Adipocyte (in vitro differentiated cells): ENCODE measurements around the gene ALOX5.
"Not testable (repeated sequence)": the region's sequence is repeated elsewhere in the genome, so short reads cannot be mapped to it uniquely, and the experiment has no call there.

Experiments used
- DNase-seq: peaks from one replicate; pipeline ENCODE4 v3.0.0-alpha.2; 2015; ENCODE audit warnings: low read depth
- H3K27me3 ChIP-seq: replicated peaks from 2 replicates; pipeline ENCODE4 v1.7.0; 2013; ENCODE audit warnings: mild to moderate bottlenecking, low read length, moderate library complexity; ENCODE audit not compliant: control insufficient read depth, insufficient read depth
- H3K36me3 ChIP-seq: 2 replicates; pipeline ENCODE4 v1.7.0; 2013; ENCODE audit warnings: low read length, mild to moderate bottlenecking, moderate library complexity; ENCODE audit not compliant: control insufficient read depth, insufficient read depth, severe bottlenecking
- H3K4me1 ChIP-seq: 2 replicates; pipeline ENCODE4 v1.7.0; 2013; ENCODE audit warnings: mild to moderate bottlenecking, low read length, moderate library complexity; ENCODE audit not compliant: control insufficient read depth, insufficient read depth
- H3K4me3 ChIP-seq: 2 replicates; pipeline ENCODE4 v1.7.0; 2013; ENCODE audit warnings: mild to moderate bottlenecking, low read length, moderate library complexity
- H3K9ac ChIP-seq: 2 replicates; pipeline ENCODE4 v1.7.0; 2013; ENCODE audit warnings: mild to moderate bottlenecking, low read length, moderate library complexity
- H3K9me3 ChIP-seq: 2 replicates; pipeline ENCODE4 v1.7.0; 2013; ENCODE audit warnings: mild to moderate bottlenecking, low read length, moderate library complexity; ENCODE audit not compliant: control insufficient read depth

ALOX5 gene

GRCh38 chr10:45355494-45355893 lies 18.5 kb upstream of the ALOX5 start:
- no peaks in the 10 kb centered on the region for H3K36me3 ChIP-seq
- H3K4me1 ChIP-seq: peaks cover 5% of the 10 kb centered on the region
- no peak overlapping the region for H3K4me3 ChIP-seq
- DNase-seq: no peak
- H3K27me3 ChIP-seq: peaks cover 11% of the 10 kb centered on the region
- H3K9ac ChIP-seq: no peak overlapping the region
- no peaks in the 10 kb centered on the region for H3K9me3 ChIP-seq

- H3K4me3 ChIP-seq, H3K36me3 ChIP-seq, DNase-seq, H3K9me3 ChIP-seq, H3K9ac ChIP-seq, H3K4me1 ChIP-seq: not testable (repeated sequence)
- peaks cover 11% of the 10 kb centered on the region for H3K27me3 ChIP-seq
These were observed 15.1 kb upstream of the ALOX5 start for GRCh38 chr10:45358961-45359360.

GRCh38 chr10:45361983-45362799 lies 11.8 kb upstream of the ALOX5 start:
- not testable (repeated sequence) for DNase-seq, H3K4me1 ChIP-seq, H3K27me3 ChIP-seq, H3K4me3 ChIP-seq, H3K9me3 ChIP-seq, H3K36me3 ChIP-seq, H3K9ac ChIP-seq

GRCh38 chr10:45367643-45368042 lies 6.4 kb upstream of the ALOX5 start:
- H3K9me3 ChIP-seq, H3K36me3 ChIP-seq, H3K4me3 ChIP-seq, DNase-seq, H3K9ac ChIP-seq, H3K4me1 ChIP-seq: not testable (repeated sequence)
- H3K27me3 ChIP-seq: peaks cover 17% of the 10 kb centered on the region

GRCh38 chr10:45368181-45368580 lies 5.8 kb upstream of the ALOX5 start:
- H3K27me3 ChIP-seq: peaks cover 22% of the 10 kb centered on the region
- no peaks in the 10 kb centered on the region for H3K4me1 ChIP-seq
- H3K9me3 ChIP-seq: no peaks in the 10 kb centered on the region
- H3K4me3 ChIP-seq: no peak overlapping the region
- H3K9ac ChIP-seq: no peak overlapping the region
- DNase-seq: no peak
- H3K36me3 ChIP-seq: no peaks in the 10 kb centered on the region

GRCh38 chr10:45370202-45370955 lies 3.6 kb upstream of the ALOX5 start:
- Histone ChIP-seq H3K36me3 (no peaks in the 10 kb centered on the region), H3K4me1 (no peaks in the 10 kb centered on the region), H3K9me3 (no peaks in the 10 kb centered on the region), H3K9ac (no peak overlapping the region), H3K4me3 (no peak overlapping the region), H3K27me3 (peaks cover 39% of the 10 kb centered on the region)
- no peak for DNase-seq

GRCh38 chr10:45371560-45371959 lies 2.5 kb upstream of the ALOX5 start:
- DNase-seq: no peak
- Histone ChIP-seq H3K4me3 (no peak overlapping the region), H3K4me1 (no peaks in the 10 kb centered on the region), H3K9me3 (no peaks in the 10 kb centered on the region), H3K9ac (no peak overlapping the region), H3K36me3 (no peaks in the 10 kb centered on the region), H3K27me3 (peaks cover 46% of the 10 kb centered on the region)

- Histone ChIP-seq H3K27me3 (peaks cover 53% of the 10 kb centered on the region), H3K36me3 (no peaks in the 10 kb centered on the region), H3K9me3 (no peaks in the 10 kb centered on the region), H3K9ac (no peak overlapping the region), H3K4me1 (no peaks in the 10 kb centered on the region), H3K4me3 (no peak overlapping the region)
- no peak for DNase-seq
These were observed 1.6 kb upstream of the ALOX5 start for GRCh38 chr10:45372251-45372951.

GRCh38 chr10:45373003-45373575 lies 927 bp upstream of the ALOX5 start:
- no peaks in the 10 kb centered on the region for H3K36me3 ChIP-seq
- H3K4me3 ChIP-seq: no peak overlapping the region
- no peak for DNase-seq
- peaks cover 55% of the 10 kb centered on the region for H3K27me3 ChIP-seq
- no peak overlapping the region for H3K9ac ChIP-seq
- H3K4me1 ChIP-seq: no peaks in the 10 kb centered on the region
- no peaks in the 10 kb centered on the region for H3K9me3 ChIP-seq

GRCh38 chr10:45374350-45375052 lies 485 bp downstream of the ALOX5 start:
- no peaks in the 10 kb centered on the region for H3K9me3 ChIP-seq
- no peaks in the 10 kb centered on the region for H3K4me1 ChIP-seq
- peaks cover 55% of the 10 kb centered on the region for H3K27me3 ChIP-seq
- no peaks in the 10 kb centered on the region for H3K36me3 ChIP-seq
- DNase-seq: no peak
- H3K9ac ChIP-seq: no peak overlapping the region
- no peak overlapping the region for H3K4me3 ChIP-seq
